Adipocyte (in vitro differentiated cells): ENCODE results near the gene ZNF534.
"Not testable (repeated sequence)": the region's sequence is repeated elsewhere in the genome, so short reads cannot be mapped to it uniquely, and the experiment has no call there.

ENCODE experiments used
- DNase-seq: peaks from one replicate; pipeline ENCODE4 v3.0.0-alpha.2; 2015; ENCODE audit warnings: low read depth
- H3K27me3 ChIP-seq: replicated peaks from 2 replicates; pipeline ENCODE4 v1.7.0; 2013; ENCODE audit warnings: mild to moderate bottlenecking, low read length, moderate library complexity; ENCODE audit not compliant: control insufficient read depth, insufficient read depth
- H3K36me3 ChIP-seq: 2 replicates; pipeline ENCODE4 v1.7.0; 2013; ENCODE audit warnings: low read length, mild to moderate bottlenecking, moderate library complexity; ENCODE audit not compliant: control insufficient read depth, insufficient read depth, severe bottlenecking
- H3K4me1 ChIP-seq: 2 replicates; pipeline ENCODE4 v1.7.0; 2013; ENCODE audit warnings: mild to moderate bottlenecking, low read length, moderate library complexity; ENCODE audit not compliant: control insufficient read depth, insufficient read depth
- H3K4me3 ChIP-seq: 2 replicates; pipeline ENCODE4 v1.7.0; 2013; ENCODE audit warnings: mild to moderate bottlenecking, low read length, moderate library complexity
- H3K9ac ChIP-seq: 2 replicates; pipeline ENCODE4 v1.7.0; 2013; ENCODE audit warnings: mild to moderate bottlenecking, low read length, moderate library complexity
- H3K9me3 ChIP-seq: 2 replicates; pipeline ENCODE4 v1.7.0; 2013; ENCODE audit warnings: mild to moderate bottlenecking, low read length, moderate library complexity; ENCODE audit not compliant: control insufficient read depth

ZNF534 gene

DNA sequence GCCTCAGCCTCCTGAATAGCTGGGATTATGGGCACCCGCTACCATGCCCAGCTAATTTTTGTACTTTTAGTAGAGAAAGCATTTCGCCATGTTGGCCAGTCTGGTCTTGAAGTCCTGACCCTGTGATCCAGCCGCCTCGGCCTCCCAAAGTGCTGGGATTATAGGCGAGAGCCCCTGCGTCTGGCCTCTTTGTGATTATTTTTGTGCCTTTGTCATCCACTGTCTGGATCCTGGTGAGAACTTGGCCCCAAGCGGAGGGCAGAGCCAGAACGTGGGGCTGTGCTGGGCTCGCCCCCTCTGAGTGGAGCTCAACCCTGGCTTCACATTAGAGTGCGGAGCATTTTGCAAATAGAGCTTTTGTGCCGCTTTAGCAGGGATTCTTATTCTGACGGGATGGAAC lies 72.0 kb downstream of the ZNF534 start:
- not testable (repeated sequence) for H3K4me3 ChIP-seq, H3K27me3 ChIP-seq, H3K9ac ChIP-seq, H3K4me1 ChIP-seq, DNase-seq
- Histone ChIP-seq H3K9me3 (peaks cover 42% of the 10 kb centered on the region), H3K36me3 (peaks cover 28% of the 10 kb centered on the region)
